HepG2 (cell line): ENCODE data around the gene AAMP. TPM values are rescaled to one million over a fixed set of nuclear protein-coding genes. Genes with fewer than 3 reads are reported as not detected.
A peak's percentile ranks its signal among the peaks of the same experiment; 100 is the strongest.

Experiments used
- ATAC-seq: fragments of 200-7000 bp; cut with Tn5 transposase; 3 replicates; pipeline ENCODE4 v1.9.1; 2020; ENCODE audit warnings: mild to moderate bottlenecking, moderate library complexity
- BruUV-seq: library from RNA; stranded (reverse); fragments of 400-500 nt; replicated peaks from 2 replicates; lab custom pipeline; 2021; lab: Mats Ljungman, UMichigan
- CTCF ChIA-PET: fragments of 300-600 bp; formaldehyde crosslinking; extraction: SDS; loops from one replicate; lab custom pipeline; 2021; ENCODE audit warnings: low total read pairs, inconsistent platforms, low intra/inter-chr PET ratio; lab: Yijun Ruan, JAX
- POLR2A ChIA-PET: fragments of 350-600 bp; sonication (Branson Sonifier 250); formaldehyde crosslinking; loops from one replicate; lab custom pipeline; 2020; ENCODE audit warnings: antibody characterized with exemption, inconsistent platforms; lab: Yijun Ruan, JAX
- DNase-seq: peaks from one replicate; pipeline ENCODE4 v3.0.0-alpha.2; 2015; ENCODE audit warnings: low spot score
- FAIRE-seq: peaks from 3 replicates; lab custom pipeline; 2011; peaks lifted over from hg19 to GRCh38; lab: Jason Lieb, UNC
- H2AFZ ChIP-seq: one replicate; pipeline ENCODE4 v1.6.1; 2011; ENCODE audit warnings: low read length, inconsistent platforms
- H3K27ac ChIP-seq: fragments of 300-600 bp; 3 replicates; pipeline ENCODE4 v1.8.0; 2011; ENCODE audit warnings: mixed run types, mild to moderate bottlenecking, mixed read lengths, low read length, inconsistent platforms; ENCODE audit not compliant: insufficient read depth; ENCODE audit errors: extremely low read length
- H3K27me3 ChIP-seq, 2 experiments: fragments of 200-600 bp in 1 of 2; 2 replicates in 1 of 2; 3 replicates in 1 of 2; pipeline versions ENCODE4 v1.6.0 to v1.8.0; 2011; ENCODE audit warnings: low read length in 2 of 2, mild to moderate bottlenecking in 2 of 2, moderate library complexity in 2 of 2, inconsistent platforms in 1 of 2; ENCODE audit not compliant: insufficient read depth in 2 of 2, control insufficient read depth in 1 of 2
- H3K36me3 ChIP-seq, 2 experiments: fragments of 200-600 bp in 1 of 2; replicated peaks in 1 of 2; 2 replicates in 1 of 2; 3 replicates in 1 of 2; pipeline versions ENCODE4 v1.5.1 to v1.8.0; 2011; ENCODE audit warnings: low read length in 2 of 2, inconsistent platforms in 1 of 2; ENCODE audit not compliant: insufficient read depth in 2 of 2, control insufficient read depth in 1 of 2
- H3K4me1 ChIP-seq: 2 replicates; pipeline ENCODE4 v1.5.1; 2012; ENCODE audit warnings: low read length, inconsistent platforms; ENCODE audit not compliant: insufficient read depth
- H3K4me2 ChIP-seq: 2 replicates; pipeline ENCODE4 v1.6.0; 2011; ENCODE audit warnings: low read depth, low read length, inconsistent platforms
- H3K4me3 ChIP-seq, 3 experiments: fragments of 200-600 bp in 1 of 3; sonication (generic), shearing (Covaris generic) in 1 of 3; replicated peaks in 1 of 3; 2 replicates each; pipeline ENCODE4 v1.5.1; 2011 to 2016; ENCODE audit warnings: low read length in 3 of 3, inconsistent platforms in 2 of 3, low read depth in 2 of 3, mild to moderate bottlenecking in 2 of 3, control low read depth in 1 of 3, mixed read lengths in 1 of 3; ENCODE audit not compliant: insufficient read depth in 1 of 3
- H3K79me2 ChIP-seq: one replicate; pipeline ENCODE4 v1.6.1; 2011; ENCODE audit warnings: low read length, inconsistent platforms; ENCODE audit not compliant: insufficient read depth
- H3K9ac ChIP-seq: 2 replicates; pipeline ENCODE4 v1.6.0; 2011; ENCODE audit warnings: mild to moderate bottlenecking, low read depth, low read length, inconsistent platforms; ENCODE audit not compliant: insufficient read depth
- H3K9me3 ChIP-seq: 2 replicates; pipeline ENCODE4 v1.5.1; 2012; ENCODE audit warnings: mild to moderate bottlenecking, low read length
- H4K20me1 ChIP-seq: 2 replicates; pipeline ENCODE4 v1.6.0; 2011; ENCODE audit warnings: inconsistent platforms, mild to moderate bottlenecking, low read length, moderate library complexity; ENCODE audit not compliant: insufficient read depth
- FLYWCH1 ChIP-seq: sonication (generic); formaldehyde crosslinking; IDR thresholded peaks from 2 replicates; pipeline ENCODE4 v1.8.1; 2023; ENCODE audit warnings: mild to moderate bottlenecking, missing genetic modification reagents
- FUBP1 ChIP-seq: sonication (generic); formaldehyde crosslinking; IDR thresholded peaks from 2 replicates; pipeline ENCODE4 v1.5.1; 2020; ENCODE audit warnings: missing genetic modification reagents, mild to moderate bottlenecking, borderline replicate concordance
- JUNB ChIP-seq: sonication (generic); formaldehyde crosslinking; IDR thresholded peaks from 2 replicates; pipeline ENCODE4 v1.8.0; 2022; ENCODE audit warnings: missing genetic modification reagents, mild to moderate bottlenecking, borderline replicate concordance
- KDM5A ChIP-seq: fragments of 200-600 bp; sonication (generic); IDR thresholded peaks from 2 replicates; pipeline ENCODE4 v1.7.0; 2018; ENCODE audit warnings: antibody characterized with exemption, mild to moderate bottlenecking, low read length, borderline replicate concordance
- MED8 ChIP-seq: sonication (generic); formaldehyde crosslinking; IDR thresholded peaks from 2 replicates; pipeline ENCODE4 v1.8.1; 2023; ENCODE audit warnings: mild to moderate bottlenecking, missing genetic modification reagents; ENCODE audit not compliant: insufficient replicate concordance
- PLRG1 ChIP-seq: fragments of 450-650 bp; conservative IDR thresholded peaks from 2 replicates; pipeline ENCODE4 v1.6.1; 2016
- RXRB ChIP-seq: IDR thresholded peaks from 2 replicates; pipeline ENCODE4 v1.6.1; 2016; ENCODE audit warnings: borderline replicate concordance, missing genetic modification reagents, missing compliant biosample characterization
- TCF12 ChIP-seq, 2 experiments: fragments of 450-650 bp in 1 of 2; sonication (generic) in 1 of 2; formaldehyde crosslinking in 1 of 2; IDR thresholded peaks; 2 replicates each; pipeline versions ENCODE4 v1.6.1 to v1.8.0; 2017 to 2022; ENCODE audit warnings: antibody characterized with exemption in 1 of 2, mild to moderate bottlenecking in 1 of 2, missing genetic modification reagents in 1 of 2, moderate library complexity in 1 of 2
- TERF1 ChIP-seq: sonication (generic); formaldehyde crosslinking; IDR thresholded peaks from 2 replicates; pipeline ENCODE4 v1.8.0; 2022; ENCODE audit warnings: mild to moderate bottlenecking, missing genetic modification reagents, moderate library complexity
- TFDP1 ChIP-seq: IDR thresholded peaks from 2 replicates; pipeline ENCODE4 v1.6.1; 2016; ENCODE audit warnings: missing compliant biosample characterization, missing genetic modification reagents, borderline replicate concordance
- ZBTB43 ChIP-seq: sonication (generic); formaldehyde crosslinking; conservative IDR thresholded peaks from 2 replicates; pipeline ENCODE4 v1.4.0; 2020; ENCODE audit warnings: missing genetic modification reagents
- ZNF33A ChIP-seq: sonication (generic); formaldehyde crosslinking; IDR thresholded peaks from 2 replicates; pipeline ENCODE4 v1.5.1; 2020; ENCODE audit warnings: missing genetic modification reagents, mild to moderate bottlenecking, moderate library complexity, borderline replicate concordance
- ZNF431 ChIP-seq: sonication (generic); formaldehyde crosslinking; IDR thresholded peaks from 2 replicates; pipeline ENCODE4 v1.9.0; 2022; ENCODE audit warnings: missing genetic modification reagents, low read depth, mild to moderate bottlenecking, borderline replicate concordance
- ZZZ3 ChIP-seq: sonication (generic); formaldehyde crosslinking; IDR thresholded peaks from 2 replicates; pipeline ENCODE4 v1.4.0; 2020; ENCODE audit warnings: missing genetic modification reagents, mild to moderate bottlenecking, borderline replicate concordance
- WGBS: methylation state at CpG from one replicate; pipeline ENCODE4 v1.1.6; 2017; ENCODE audit warnings: low lambda C conversion rate; 5-methylcytosine and 5-hydroxymethylcytosine counted together
- in situ Hi-C: cut with HindIII; loops from 2 replicates; pipeline ENCODE4 v1.10.0; 2017; ENCODE audit warnings: low pct_unique_long_range_greater_than_20kb; ENCODE audit not compliant: extremely low pct_ligation_motif_present
- intact Hi-C: fragments of 100-400 bp; cut with micrococcal nuclease; formaldehyde crosslinking; loops from one replicate; pipeline ENCODE4 v1.10.0; 2022; ENCODE audit not compliant: unreplicated experiment
- polyA plus RNA-seq, 8 experiments: library from polyadenylated mRNA; depleted of rRNA in 3 of 8; stranded (reverse) in 7 of 8; unstranded in 1 of 8; fragments of >200 nt; fragmentation: Illumina TruSeq in 4 of 8; extraction: Trizol in 4 of 8; gene quantifications; 2 replicates each; pipeline versions ENCODE4 v1.2.1 to v1.2.3, GENCODE V29; 2011 to 2016; ENCODE audit warnings: low read depth in 4 of 8, missing spikeins in 1 of 8, mixed read lengths in 1 of 8; ENCODE audit not compliant: insufficient read depth in 1 of 8
- total RNA-seq, 5 experiments: library from RNA; depleted of rRNA; stranded (reverse); fragments of >200 nt; fragmentation: Illumina TruSeq; extraction: Trizol; gene quantifications; 2 replicates each; pipeline ENCODE4 v1.2.3, GENCODE V29; 2016; ENCODE audit warnings: low read depth in 1 of 5
- TF ChIP-seq, protein P1 (sequence below): sonication (generic); formaldehyde crosslinking; IDR thresholded peaks from 2 replicates; pipeline ENCODE4 v1.5.0; 2020; ENCODE audit warnings: missing genetic modification reagents

AAMP gene
- total and polyA plus RNA-seq, 2 of the 13 experiments (the other 11 are each of a cell fraction or from before 2014, with no cell fraction given), result 110 to 186 TPM

DNA sequence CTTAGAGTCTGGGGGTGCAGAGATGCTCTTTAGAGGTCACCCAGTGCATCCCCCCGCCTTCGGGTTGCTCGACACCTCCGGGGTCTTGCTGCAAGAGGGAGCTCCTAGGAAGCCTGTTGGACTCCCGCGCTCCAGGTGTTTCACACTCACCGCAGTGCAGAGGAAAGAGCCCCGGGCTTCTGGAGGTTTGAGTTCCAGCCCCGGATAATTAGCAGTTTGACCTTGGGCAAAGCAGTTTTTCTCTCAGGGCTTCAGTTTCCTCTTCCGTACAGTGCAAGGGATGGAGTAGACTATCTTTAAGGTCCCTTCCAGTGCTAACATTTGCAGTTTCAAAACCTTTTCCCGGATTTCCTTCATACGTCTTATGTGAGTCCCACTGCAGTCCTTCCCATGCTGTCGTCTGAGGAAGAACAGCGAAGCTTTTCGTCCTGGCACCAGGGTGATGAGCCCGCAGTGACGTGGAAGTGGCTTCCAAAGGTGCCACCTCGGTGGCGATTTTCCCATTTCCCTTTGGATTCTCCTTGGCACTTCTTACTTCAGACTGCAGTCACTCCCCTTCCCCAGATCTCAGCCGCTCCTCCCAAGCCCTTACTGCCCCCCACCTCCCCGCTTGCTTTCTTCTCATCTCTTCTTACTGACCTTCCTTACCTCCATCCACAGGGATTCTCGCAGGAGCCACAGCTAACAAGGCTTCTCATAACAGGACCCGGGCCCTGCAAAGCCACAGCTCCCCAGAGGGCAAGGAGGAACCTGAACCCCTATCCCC, 967 bp upstream of the AAMP start:
- ChIA-PET CTCF (interaction anchor here (1.2 to 1.4 kb wide), 2 partner anchors 84 to 195 kb away, joined by 4 read pairs; no protein-coding TSS in a partner anchor), POLR2A (interaction anchor here (0.8 to 7.5 kb wide), 21 partner anchors 12 to 1117 kb away, joined by 3 to 121 read pairs (median 6); partner anchors contain the start of genes ARPC2, BCS1L, CATIP and CTDSP1)
- no peaks in the 10 kb centered on the region for H4K20me1 ChIP-seq
- peak overlapping the region; percentile 99 for H3K4me2 ChIP-seq
- ATAC-seq, result no peak
- H3K4me3 ChIP-seq, result peak overlapping the region; percentile 78 to 96 (median 91)
- H3K4me1 ChIP-seq, result peaks cover 51% of the 10 kb centered on the region
- H3K27me3 ChIP-seq, result no peaks in the 10 kb centered on the region; a peak in 1 of 5 replicates
- peak overlapping the region; percentile 84 for H3K9ac ChIP-seq
- H3K9me3 ChIP-seq, result no peaks in the 10 kb centered on the region
- intact Hi-C loops, result loop anchor here (1.0 to 5.0 kb wide), 4 partner anchors 16 to 84 kb away; partner anchors contain the start of gene ARPC2
- FAIRE-seq, result no peak
- no peak for DNase-seq
- H3K27ac ChIP-seq, result peak overlapping the region; percentile 42
- no peak overlapping the region for H2AFZ ChIP-seq
- peaks cover 24 to 43% of the 10 kb centered on the region in 2 experiments for H3K36me3 ChIP-seq
- in situ Hi-C loops, result loop anchor here (5.0 to 10.0 kb wide), 2 partner anchors 194 to 376 kb away; no protein-coding TSS in a partner anchor
- TSS peak; percentile 39 for BruUV-seq
- peaks cover 21% of the 10 kb centered on the region for H3K79me2 ChIP-seq
- WGBS, result 5% methylated on average over 23 of the region's 23 CpGs
- TF ChIP-seq ZBTB43 (CRISPR knock-in tag) (no peak), ZZZ3 (no peak), ZNF431 (no peak), TCF12 (IDR thresholded peaks at IDR 0.05) (no peak), TCF12 (CRISPR knock-in tag; IDR thresholded peaks at IDR 0.05) (no peak), MED8 (CRISPR knock-in tag) (no peak), RXRB (CRISPR knock-in tag) (no peak), FLYWCH1 (CRISPR knock-in tag) (no peak), TFDP1 (CRISPR knock-in tag) (no peak), PLRG1 (no peak), JUNB (CRISPR knock-in tag) (no peak), ZNF33A (CRISPR knock-in tag) (peak; percentile 79; the same call in 1 of the 2 replicates), KDM5A (peak; percentile 41; the same call in 1 of the 2 replicates), TERF1 (CRISPR knock-in tag) (no peak), FUBP1 (CRISPR knock-in tag) (no peak)
- TF ChIP-seq, protein P1, sequence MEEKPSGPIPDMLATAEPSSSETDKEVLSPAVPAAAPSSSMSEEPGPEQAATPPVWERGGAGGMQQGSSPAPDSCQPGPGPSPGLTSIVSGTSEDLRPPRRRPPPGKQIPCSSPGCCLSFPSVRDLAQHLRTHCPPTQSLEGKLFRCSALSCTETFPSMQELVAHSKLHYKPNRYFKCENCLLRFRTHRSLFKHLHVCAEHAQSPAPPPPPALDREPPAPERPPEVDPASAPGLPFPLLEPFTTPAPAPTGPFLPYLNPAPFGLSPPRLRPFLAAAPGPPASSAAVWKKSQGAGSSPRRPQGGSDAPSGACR, result no peak; the same call in 1 of the 2 replicates
